HepG2 (cell line): ENCODE data around the gene DENND4B. TPM values are rescaled to one million over a fixed set of nuclear protein-coding genes. Genes with fewer than 3 reads are reported as not detected.

Source experiments
- ARID3A ChIP-seq: IDR thresholded peaks from 2 replicates; pipeline ENCODE4 v1.6.1; 2012; ENCODE audit warnings: low read depth, low read length, improper control_type of control experiment
- ATAD3A ChIP-seq: sonication (generic); formaldehyde crosslinking; IDR thresholded peaks from 2 replicates; pipeline ENCODE4 v1.4.0; 2020; ENCODE audit warnings: missing genetic modification reagents
- BATF2 ChIP-seq: sonication (generic); formaldehyde crosslinking; IDR thresholded peaks from 2 replicates; pipeline ENCODE4 v1.8.0; 2022; ENCODE audit warnings: mild to moderate bottlenecking, missing genetic modification reagents, moderate library complexity
- BCL3 ChIP-seq: sonication (generic); formaldehyde crosslinking; IDR thresholded peaks from 2 replicates; pipeline ENCODE4 v1.5.1; 2020; ENCODE audit warnings: mild to moderate bottlenecking, missing genetic modification reagents, moderate library complexity
- FOXP1 ChIP-seq, 2 experiments: fragments of 450-650 bp in 1 of 2; IDR thresholded peaks; 2 replicates each; pipeline ENCODE4 v1.6.1; 2017 to 2018; ENCODE audit warnings: antibody characterized with exemption in 1 of 2
- HBP1 ChIP-seq: IDR thresholded peaks from 2 replicates; pipeline ENCODE4 v1.6.1; 2016; ENCODE audit warnings: low read depth, control low read depth
- HNF1B ChIP-seq: sonication (generic); formaldehyde crosslinking; IDR thresholded peaks from 2 replicates; pipeline ENCODE4 v1.5.1; 2020; ENCODE audit warnings: mild to moderate bottlenecking, moderate library complexity, missing genetic modification reagents
- HNF4A ChIP-seq: sonication (generic); formaldehyde crosslinking; IDR thresholded peaks from 2 replicates; pipeline ENCODE4 v1.4.0; 2020; ENCODE audit warnings: missing genetic modification reagents
- RBFOX2 ChIP-seq: fragments of 200-400 bp; formaldehyde crosslinking; IDR thresholded peaks from 2 replicates; pipeline ENCODE4 v1.6.1; 2017; ENCODE audit warnings: low read depth, mild to moderate bottlenecking, low read length
- RFXANK ChIP-seq: IDR thresholded peaks from 2 replicates; pipeline ENCODE4 v1.6.1; 2016
- SP140L ChIP-seq: sonication (generic); formaldehyde crosslinking; IDR thresholded peaks from 2 replicates; pipeline ENCODE4 v1.4.0; 2020; ENCODE audit warnings: missing genetic modification reagents, borderline replicate concordance
- STAT6 ChIP-seq: sonication (generic); formaldehyde crosslinking; IDR thresholded peaks from 2 replicates; pipeline ENCODE4 v1.4.0; 2020; ENCODE audit warnings: missing genetic modification reagents, mild to moderate bottlenecking, borderline replicate concordance
- ZFP62 ChIP-seq: sonication (generic); formaldehyde crosslinking; IDR thresholded peaks from 2 replicates; pipeline ENCODE4 v1.4.0; 2020; ENCODE audit warnings: missing genetic modification reagents
- ZNF263 ChIP-seq: sonication (generic); formaldehyde crosslinking; IDR thresholded peaks from 2 replicates; pipeline ENCODE4 v1.4.0; 2020; ENCODE audit warnings: missing genetic modification reagents
- ZNF335 ChIP-seq: sonication (generic); formaldehyde crosslinking; IDR thresholded peaks from 2 replicates; pipeline ENCODE4 v1.4.0; 2020; ENCODE audit warnings: missing genetic modification reagents
- ZNF543 ChIP-seq: sonication (generic); formaldehyde crosslinking; IDR thresholded peaks from 2 replicates; pipeline ENCODE4 v1.4.0; 2020; ENCODE audit warnings: mild to moderate bottlenecking, missing genetic modification reagents
- ZNF605 ChIP-seq: sonication (generic); formaldehyde crosslinking; IDR thresholded peaks from 2 replicates; pipeline ENCODE4 v1.8.0; 2022; ENCODE audit warnings: mild to moderate bottlenecking, missing genetic modification reagents
- ZNF749 ChIP-seq: sonication (generic); formaldehyde crosslinking; IDR thresholded peaks from 2 replicates; pipeline ENCODE4 v1.8.0; 2022; ENCODE audit warnings: mild to moderate bottlenecking, missing genetic modification reagents, moderate library complexity, borderline replicate concordance
- ZNF773 ChIP-seq: sonication (generic); formaldehyde crosslinking; IDR thresholded peaks from 2 replicates; pipeline ENCODE4 v1.4.0; 2020; ENCODE audit warnings: missing genetic modification reagents, borderline replicate concordance
- ZNF891 ChIP-seq: sonication (generic); formaldehyde crosslinking; IDR thresholded peaks from 2 replicates; pipeline ENCODE4 v1.5.0; 2020; ENCODE audit warnings: mild to moderate bottlenecking, missing genetic modification reagents
- ZSCAN9 ChIP-seq: IDR thresholded peaks from 2 replicates; pipeline ENCODE4 v1.6.1; 2016; ENCODE audit warnings: borderline replicate concordance
- polyA plus RNA-seq, 8 experiments: library from polyadenylated mRNA; depleted of rRNA in 3 of 8; stranded (reverse) in 7 of 8; unstranded in 1 of 8; fragments of >200 nt; fragmentation: Illumina TruSeq in 4 of 8; extraction: Trizol in 4 of 8; gene quantifications; 2 replicates each; pipeline versions ENCODE4 v1.2.1 to v1.2.3, GENCODE V29; 2011 to 2016; ENCODE audit warnings: low read depth in 4 of 8, missing spikeins in 1 of 8, mixed read lengths in 1 of 8; ENCODE audit not compliant: insufficient read depth in 1 of 8
- total RNA-seq, 5 experiments: library from RNA; depleted of rRNA; stranded (reverse); fragments of >200 nt; fragmentation: Illumina TruSeq; extraction: Trizol; gene quantifications; 2 replicates each; pipeline ENCODE4 v1.2.3, GENCODE V29; 2016; ENCODE audit warnings: low read depth in 1 of 5

Gene DENND4B
- total and polyA plus RNA-seq, 2 of the 13 experiments (the other 11 are each of a cell fraction or from before 2014, with no cell fraction given), result 15.1 to 20.3 TPM

GRCh38 chr1:153946622-153947241 lies at the start of gene DENND4B (continued):
- TF ChIP-seq ARID3A (no peak), ZFP62 (CRISPR knock-in tag) (no peak), ZNF335 (0 out of 2 replicates have a peak, but pooled peaks have one; percentile 50), SP140L (CRISPR knock-in tag) (no peak), HBP1 (CRISPR knock-in tag) (peak; percentile 69; the same call in 1 of the 2 replicates), BCL3 (CRISPR knock-in tag) (peak; percentile 26; the same call in 1 of the 2 replicates), ZSCAN9 (CRISPR knock-in tag) (no peak), ATAD3A (CRISPR knock-in tag) (no peak), STAT6 (CRISPR knock-in tag) (no peak), ZNF891 (CRISPR knock-in tag) (peak; percentile 96), HNF4A (peak; percentile 35; the same call in 1 of the 2 replicates), BATF2 (CRISPR knock-in tag) (no peak), HNF1B (peak; percentile 91), ZNF749 (CRISPR knock-in tag) (no peak), ZNF543 (CRISPR knock-in tag) (peak; percentile 58; the same call in 1 of the 2 replicates), ZNF773 (CRISPR knock-in tag) (no peak), RFXANK (CRISPR knock-in tag) (no peak), RBFOX2 (no peak; the same call in 1 of the 2 replicates), ZNF605 (no peak), ZNF263 (CRISPR knock-in tag) (no peak), FOXP1 (IDR thresholded peaks at IDR 0.05) (no peak), FOXP1 (CRISPR knock-in tag; IDR thresholded peaks at IDR 0.05) (no peak)
